T-cell (primary cell): ENCODE results near the gene STAB1. TPM values are rescaled to one million over a fixed set of nuclear protein-coding genes. Genes with fewer than 3 reads are reported as not detected.
A peak's percentile ranks its signal among the peaks of the same experiment; 100 is the strongest.

Experiments used
- ATAC-seq, 4 experiments: fragments of 200-7000 bp in 3 of 4; fragments of 150-1000 bp in 1 of 4; cut with Tn5 transposase; replicated peaks in 1 of 4; 1 replicate in 3 of 4; 2 replicates in 1 of 4; pipeline ENCODE4 v1.10.0; 2021; ENCODE audit warnings: moderate library complexity in 3 of 4, mild to moderate bottlenecking in 2 of 4, moderate number of reproducible peaks in 1 of 4
- CTCF ChIA-PET, 2 donors: fragments of 300-600 bp; sonication (Branson Sonifier 250); formaldehyde crosslinking; loops; one replicate each; lab custom pipeline; 2022; ENCODE audit warnings: antibody characterized with exemption in 2 of 2; lab: Charles Lee
- POLR2A ChIA-PET, 2 donors: fragments of 300-600 bp; sonication (Branson Sonifier 250); formaldehyde crosslinking; loops; one replicate each; lab custom pipeline; 2022; ENCODE audit warnings: antibody characterized with exemption in 2 of 2; lab: Charles Lee
- DNase-seq, 35 experiments: peaks; one replicate each; pipeline versions ENCODE4 v3.0.0 to v3.0.0-alpha.2; 2013 to 2023
- H3K27ac ChIP-seq: one replicate; pipeline ENCODE4 v1.5.1; 2013; ENCODE audit warnings: low read length
- H3K27me3 ChIP-seq, 2 experiments: replicated peaks in 1 of 2; 1 replicate in 1 of 2; 2 replicates in 1 of 2; pipeline versions ENCODE4 v1.6.1 to v1.7.0; 2013; ENCODE audit warnings: low read length in 1 of 2, mixed read lengths in 1 of 2; ENCODE audit not compliant: control insufficient read depth in 2 of 2, insufficient read depth in 2 of 2; ENCODE audit errors: extremely low read depth in 1 of 2
- H3K36me3 ChIP-seq, 2 donors: 1 replicate in 1 of 2; 2 replicates in 1 of 2; pipeline versions ENCODE4 v1.6.1 to v1.7.0; 2013; ENCODE audit warnings: low read length in 1 of 2; ENCODE audit not compliant: control insufficient read depth in 2 of 2, insufficient read depth in 1 of 2; ENCODE audit errors: extremely low read depth in 1 of 2
- H3K4me1 ChIP-seq, 2 experiments: 1 replicate in 1 of 2; 2 replicates in 1 of 2; pipeline versions ENCODE4 v1.6.1 to v1.7.0; 2013; ENCODE audit warnings: low read length in 2 of 2, mixed read lengths in 1 of 2; ENCODE audit not compliant: insufficient read depth in 2 of 2, control insufficient read depth in 1 of 2; ENCODE audit errors: extremely low read depth in 1 of 2
- H3K4me3 ChIP-seq, 2 donors: 1 replicate in 1 of 2; 2 replicates in 1 of 2; pipeline versions ENCODE4 v1.5.1 to v1.7.0; 2013; ENCODE audit warnings: mild to moderate bottlenecking in 2 of 2, low read length in 1 of 2, moderate library complexity in 1 of 2; ENCODE audit not compliant: control insufficient read depth in 1 of 2; ENCODE audit errors: extremely low read depth in 1 of 2
- H3K9me3 ChIP-seq: 2 replicates; pipeline ENCODE4 v1.7.0; 2013
- H3K27ac Mint-ChIP-seq, 2 donors: one replicate each; pipeline ENCODE4 v1.8.0; 2020 to 2021; ENCODE audit warnings: mild to moderate bottlenecking in 2 of 2, mixed read lengths in 2 of 2
- H3K27me3 Mint-ChIP-seq, 2 donors: one replicate each; pipeline ENCODE4 v1.8.0; 2021 to 2022; ENCODE audit warnings: mixed read lengths in 2 of 2
- H3K36me3 Mint-ChIP-seq: one replicate; pipeline ENCODE4 v1.8.0; 2021; ENCODE audit warnings: mixed read lengths
- H3K4me1 Mint-ChIP-seq, 3 donors: one replicate each; pipeline ENCODE4 v1.8.0; 2020 to 2022; ENCODE audit warnings: mixed read lengths in 3 of 3, mild to moderate bottlenecking in 1 of 3
- H3K4me3 Mint-ChIP-seq, 3 donors: one replicate each; pipeline ENCODE4 v1.8.0; 2020 to 2022; ENCODE audit warnings: mild to moderate bottlenecking in 3 of 3, mixed read lengths in 3 of 3, moderate library complexity in 3 of 3
- H3K9me3 Mint-ChIP-seq, 3 donors: one replicate each; pipeline ENCODE4 v1.8.0; 2020 to 2022; ENCODE audit warnings: mixed read lengths in 3 of 3
- WGBS: methylation state at CpG from one replicate; pipeline ENCODE4 v1.1.5; 2013; ENCODE audit warnings: missing lambda C conversion rate; ENCODE audit not compliant: insufficient coverage; 5-methylcytosine and 5-hydroxymethylcytosine counted together
- total RNA-seq, 35 experiments: library from RNA in 6 of 35; stranded (reverse) in 6 of 35; fragments of 120-200 nt in 1 of 35; gene quantifications; one replicate each; pipeline versions ENCODE4 v1.2.1 to v1.2.4 and lab custom pipeline; 2013 to 2026

The STAB1 gene
- total RNA-seq, 5 donors from 2014 or later (not counting 1 experiment from before 2014, with no cell fraction given), result 0.38 to 2.2 (median 1.7) TPM

GRCh38 chr3:52495777-52496602, 852 bp downstream of the STAB1 start:
- ChIA-PET CTCF (no interaction called here), POLR2A (no interaction called here)
- WGBS, result 77% methylated on average over 10 of the region's 16 CpGs
- Histone ChIP-seq H3K27me3 (peaks cover 0 to 12% of the 10 kb centered on the region in 2 experiments), H3K27ac (no peak overlapping the region), H3K36me3 (peaks cover 2 to 17% of the 10 kb centered on the region in 2 donors), H3K9me3 (no peaks in the 10 kb centered on the region), H3K4me3 (no peak overlapping the region), H3K4me1 (peaks cover 2 to 8% of the 10 kb centered on the region in 2 experiments)
- no peak for DNase-seq
- Mint-ChIP-seq H3K27ac (no peak overlapping the region), H3K4me3 (no peak overlapping the region), H3K9me3 (no peaks in the 10 kb centered on the region), H3K36me3 (peaks cover 17% of the 10 kb centered on the region), H3K4me1 (peaks cover 2 to 9% (median 4%) of the 10 kb centered on the region in 3 donors), H3K27me3 (no peaks in the 10 kb centered on the region)
- no peak for ATAC-seq

- peaks cover 2 to 9% (median 4%) of the 10 kb centered on the region in 3 donors for H3K4me1 Mint-ChIP-seq
- H3K27ac ChIP-seq, result no peak overlapping the region
- no peaks in the 10 kb centered on the region for H3K9me3 Mint-ChIP-seq
- H3K4me3 Mint-ChIP-seq, result no peak overlapping the region
- H3K27me3 ChIP-seq, result peaks cover 0 to 12% of the 10 kb centered on the region in 2 experiments
- no peaks in the 10 kb centered on the region for H3K27me3 Mint-ChIP-seq
- no peaks in the 10 kb centered on the region for H3K36me3 ChIP-seq
- peak overlapping the region in 1 of 2 donors; percentile 16 for H3K27ac Mint-ChIP-seq
- no peak overlapping the region for H3K4me3 ChIP-seq
- no peaks in the 10 kb centered on the region for H3K9me3 ChIP-seq
- H3K4me1 ChIP-seq, result peaks cover 2 to 8% of the 10 kb centered on the region in 2 experiments
- peak in 1 of 4 experiments; percentile 25 for ATAC-seq
- H3K36me3 Mint-ChIP-seq, result no peaks in the 10 kb centered on the region
- WGBS, result 39% methylated on average over 20 of the region's 24 CpGs
- ChIA-PET CTCF (no interaction called here), POLR2A (interaction anchor here (0.6 kb wide), 2 partner anchors 234 to 354 kb away, joined by 4 to 10 read pairs; no protein-coding TSS in a partner anchor)
- DNase-seq, result peak in 5 of 35 experiments; percentile 6 to 43 (median 9)
These were observed 3.3 kb downstream of the STAB1 start for GRCh38 chr3:52498137-52499054.

GRCh38 chr3:52501046-52501445, 5.9 kb downstream of the STAB1 start:
- no peaks in the 10 kb centered on the region for H3K36me3 ChIP-seq
- H3K9me3 ChIP-seq, result no peaks in the 10 kb centered on the region
- Mint-ChIP-seq H3K4me3 (no peak overlapping the region), H3K4me1 (peaks cover 0 to 2% (median 0%) of the 10 kb centered on the region in 3 donors), H3K27ac (no peak overlapping the region), H3K9me3 (no peaks in the 10 kb centered on the region), H3K27me3 (no peaks in the 10 kb centered on the region), H3K36me3 (no peaks in the 10 kb centered on the region)
- H3K27me3 ChIP-seq, result peaks cover 0 to 17% of the 10 kb centered on the region in 2 experiments
- no peak overlapping the region for H3K27ac ChIP-seq
- no peak overlapping the region for H3K4me3 ChIP-seq
- 77% methylated on average over 10 of the region's 11 CpGs for WGBS
- CTCF ChIA-PET, result no interaction called here
- DNase-seq, result no peak
- ATAC-seq, result no peak
- POLR2A ChIA-PET, result no interaction called here
- peaks cover 0 to 2% of the 10 kb centered on the region in 2 experiments for H3K4me1 ChIP-seq

GRCh38 chr3:52502001-52502400, 6.9 kb downstream of the STAB1 start:
- DNase-seq (no peak), ATAC-seq (no peak)
- H3K9me3 ChIP-seq, result no peaks in the 10 kb centered on the region
- 88% methylated on average over 11 of the region's 11 CpGs for WGBS
- Mint-ChIP-seq H3K4me1 (peaks cover 0 to 2% (median 0%) of the 10 kb centered on the region in 3 donors), H3K4me3 (no peak overlapping the region), H3K36me3 (no peaks in the 10 kb centered on the region), H3K9me3 (no peaks in the 10 kb centered on the region), H3K27me3 (no peaks in the 10 kb centered on the region), H3K27ac (no peak overlapping the region)
- ChIA-PET CTCF (no interaction called here), POLR2A (no interaction called here)
- H3K27ac ChIP-seq, result no peak overlapping the region
- peaks cover 0 to 19% of the 10 kb centered on the region in 2 experiments for H3K27me3 ChIP-seq
- H3K4me1 ChIP-seq, result peaks cover 0 to 2% of the 10 kb centered on the region in 2 experiments
- H3K36me3 ChIP-seq, result no peaks in the 10 kb centered on the region
- no peak overlapping the region for H3K4me3 ChIP-seq

- no peak overlapping the region for H3K4me3 ChIP-seq
- no peaks in the 10 kb centered on the region for H3K9me3 ChIP-seq
- Mint-ChIP-seq H3K27me3 (no peaks in the 10 kb centered on the region), H3K4me3 (no peak overlapping the region), H3K36me3 (no peaks in the 10 kb centered on the region), H3K9me3 (no peaks in the 10 kb centered on the region), H3K4me1 (peaks cover 0 to 2% (median 0%) of the 10 kb centered on the region in 3 donors), H3K27ac (no peak overlapping the region)
- POLR2A ChIA-PET, result no interaction called here
- DNase-seq (no peak), ATAC-seq (no peak)
- H3K27me3 ChIP-seq, result peaks cover 0 to 19% of the 10 kb centered on the region in 2 experiments
- WGBS, result 95% methylated on average over 7 of the region's 11 CpGs
- peaks cover 0 to 2% of the 10 kb centered on the region in 2 experiments for H3K4me1 ChIP-seq
- CTCF ChIA-PET, result interaction anchor here in 1 of 2 donors (0.6 kb wide), 1 partner anchor 15 kb away, joined by 4 read pairs; no protein-coding TSS in a partner anchor
- H3K36me3 ChIP-seq, result no peaks in the 10 kb centered on the region
- H3K27ac ChIP-seq, result no peak overlapping the region
These were observed 7.7 kb downstream of the STAB1 start for GRCh38 chr3:52502808-52503350.
